CD4-positive, alpha-beta memory T cell (primary cell): Measurements from ENCODE around the gene ASIC2. TPM values are rescaled to one million over a fixed set of nuclear protein-coding genes. Genes with fewer than 3 reads are reported as not detected.

Experiments used
- CTCF ChIA-PET: fragments of 350-600 bp; sonication (Branson Sonifier 250); formaldehyde crosslinking; loops from one replicate; lab custom pipeline; 2021; ENCODE audit warnings: inconsistent platforms; ENCODE audit not compliant: partially characterized antibody; lab: Charles Lee
- POLR2A ChIA-PET: fragments of 350-600 bp; sonication (Branson Sonifier 250); formaldehyde crosslinking; loops from one replicate; lab custom pipeline; 2021; ENCODE audit not compliant: partially characterized antibody; lab: Charles Lee
- DNase-seq, 5 donors: peaks; one replicate each; pipeline versions ENCODE4 v3.0.0 to v3.0.0-alpha.2; 2020 to 2022; ENCODE audit warnings: mixed read lengths in 1 of 5
- H3K27ac ChIP-seq: one replicate; pipeline ENCODE4 v1.7.0; 2013; ENCODE audit warnings: low read depth, low read length
- H3K27me3 ChIP-seq: 2 replicates; pipeline ENCODE4 v1.7.0; 2013; ENCODE audit warnings: mild to moderate bottlenecking, low read length, moderate library complexity; ENCODE audit not compliant: insufficient read depth
- H3K36me3 ChIP-seq: 2 replicates; pipeline ENCODE4 v1.7.0; 2013; ENCODE audit warnings: mild to moderate bottlenecking, low read length, moderate library complexity; ENCODE audit not compliant: insufficient read depth
- H3K4me1 ChIP-seq: 2 replicates; pipeline ENCODE4 v1.7.0; 2013; ENCODE audit warnings: mild to moderate bottlenecking, low read length, moderate library complexity; ENCODE audit not compliant: insufficient read depth
- H3K4me3 ChIP-seq, 2 donors: one replicate each; pipeline ENCODE4 v1.7.0; 2013; ENCODE audit warnings: low read length in 2 of 2, mild to moderate bottlenecking in 1 of 2
- H3K9me3 ChIP-seq, 2 donors: one replicate each; pipeline ENCODE4 v1.7.0; 2013; ENCODE audit warnings: low read length in 2 of 2, control low read depth in 1 of 2; ENCODE audit not compliant: control insufficient read depth in 1 of 2
- H3K27ac Mint-ChIP-seq, 7 donors: one replicate each; pipeline ENCODE4 v1.8.0; 2020 to 2021; ENCODE audit warnings: mixed read lengths in 7 of 7, mild to moderate bottlenecking in 6 of 7, inconsistent platforms in 3 of 7, moderate library complexity in 3 of 7
- H3K27me3 Mint-ChIP-seq, 2 donors: one replicate each; pipeline ENCODE4 v1.8.0; 2020 to 2021; ENCODE audit warnings: mixed read lengths in 2 of 2
- H3K36me3 Mint-ChIP-seq, 2 donors: one replicate each; pipeline ENCODE4 v1.8.0; 2020 to 2021; ENCODE audit warnings: mixed read lengths in 2 of 2, inconsistent platforms in 1 of 2, mild to moderate bottlenecking in 1 of 2
- H3K4me1 Mint-ChIP-seq, 4 donors: one replicate each; pipeline ENCODE4 v1.8.0; 2020 to 2021; ENCODE audit warnings: mixed read lengths in 4 of 4, mild to moderate bottlenecking in 1 of 4
- H3K4me3 Mint-ChIP-seq, 8 donors: one replicate each; pipeline ENCODE4 v1.8.0; 2020 to 2021; ENCODE audit warnings: mixed read lengths in 8 of 8, mild to moderate bottlenecking in 7 of 8, moderate library complexity in 6 of 8, inconsistent platforms in 3 of 8
- H3K9me3 Mint-ChIP-seq, 8 donors: one replicate each; pipeline ENCODE4 v1.8.0; 2020 to 2021; ENCODE audit warnings: mixed read lengths in 8 of 8, mild to moderate bottlenecking in 5 of 8, inconsistent platforms in 3 of 8, moderate library complexity in 1 of 8
- intact Hi-C: fragments of 100-400 bp; cut with micrococcal nuclease; formaldehyde crosslinking; loops from one replicate; pipeline ENCODE4 v1.15.1; 2023
- polyA plus RNA-seq, 2 donors: library from polyadenylated mRNA; unstranded; fragments of 300-500 nt; fragmentation: Illumina TruSeq; gene quantifications; one replicate each; pipeline ENCODE4 v1.2.3, GENCODE V29; 2021
- total RNA-seq, 2 experiments: library from RNA; stranded (reverse); gene quantifications; one replicate each; pipeline ENCODE4 v1.2.3, GENCODE V29; 2021

The ASIC2 gene
- total and polyA plus RNA-seq, 4 experiments from 2014 or later, result not detected

DNA sequence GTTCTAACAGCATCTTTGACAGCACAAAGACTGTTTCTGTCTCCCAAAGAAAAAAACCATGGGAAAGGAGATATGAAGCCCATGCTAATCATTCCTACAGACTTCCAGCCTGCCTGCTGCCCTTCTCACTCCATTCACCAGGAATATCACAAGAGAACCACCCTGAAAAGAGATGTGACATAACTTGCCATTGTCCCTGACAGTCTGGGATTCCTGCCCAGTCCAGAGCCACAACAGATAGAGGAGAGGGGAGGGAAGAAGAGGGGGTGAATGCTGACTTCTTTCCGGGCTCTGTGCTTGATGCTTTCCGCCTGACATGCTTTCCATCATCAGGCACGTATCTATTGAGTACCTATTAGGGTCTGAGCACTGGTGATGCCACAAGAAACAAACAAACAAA is 31.6 kb upstream of the ASIC2 start:
- no peaks in the 10 kb centered on the region for H3K36me3 Mint-ChIP-seq
- Histone ChIP-seq H3K4me3 (no peak overlapping the region), H3K27ac (no peak overlapping the region), H3K36me3 (no peaks in the 10 kb centered on the region), H3K4me1 (no peaks in the 10 kb centered on the region), H3K9me3 (no peaks in the 10 kb centered on the region), H3K27me3 (no peaks in the 10 kb centered on the region)
- no peak for DNase-seq
- H3K9me3 Mint-ChIP-seq, result peaks cover 0 to 8% (median under 1%) of the 10 kb centered on the region in 8 donors
- ChIA-PET POLR2A (no interaction called here), CTCF (no interaction called here)
- no peak overlapping the region for H3K27ac Mint-ChIP-seq
- no peaks in the 10 kb centered on the region for H3K4me1 Mint-ChIP-seq
- H3K27me3 Mint-ChIP-seq, result peaks cover 3 to 9% of the 10 kb centered on the region in 2 donors
- intact Hi-C loops, result no loop called here
- no peak overlapping the region for H3K4me3 Mint-ChIP-seq

DNA sequence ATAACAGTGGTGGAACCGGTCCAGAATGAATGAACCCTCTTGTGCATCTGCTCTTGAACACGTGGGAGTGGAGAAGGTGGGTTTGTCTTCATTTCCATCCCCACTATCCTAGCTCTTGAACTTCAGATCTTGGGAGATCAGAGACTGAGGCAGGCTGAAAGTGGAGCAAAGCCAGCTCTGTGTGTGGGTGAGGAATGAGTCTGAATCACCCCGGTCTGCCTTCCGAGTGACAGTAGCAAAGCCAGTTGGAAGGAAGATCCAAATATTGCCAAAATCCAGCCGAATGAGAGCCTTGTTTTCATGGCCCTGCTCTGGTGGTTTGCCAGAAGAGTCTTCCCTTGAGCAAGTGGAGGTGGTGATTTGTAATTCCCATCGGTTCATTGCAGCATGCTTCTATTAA is 29.0 kb upstream of the ASIC2 start:
- no peaks in the 10 kb centered on the region for H3K27me3 ChIP-seq
- DNase-seq, result no peak
- no peaks in the 10 kb centered on the region for H3K4me1 ChIP-seq
- POLR2A ChIA-PET, result no interaction called here
- Mint-ChIP-seq H3K9me3 (peaks cover 0 to 5% (median 0%) of the 10 kb centered on the region in 8 donors), H3K27me3 (peaks cover 6 to 10% of the 10 kb centered on the region in 2 donors), H3K36me3 (no peaks in the 10 kb centered on the region), H3K4me1 (no peaks in the 10 kb centered on the region), H3K27ac (no peak overlapping the region), H3K4me3 (no peak overlapping the region)
- no peak overlapping the region for H3K4me3 ChIP-seq
- CTCF ChIA-PET, result no interaction called here
- H3K36me3 ChIP-seq, result no peaks in the 10 kb centered on the region
- no peaks in the 10 kb centered on the region for H3K9me3 ChIP-seq
- H3K27ac ChIP-seq, result no peak overlapping the region
- intact Hi-C loops, result no loop called here

DNA sequence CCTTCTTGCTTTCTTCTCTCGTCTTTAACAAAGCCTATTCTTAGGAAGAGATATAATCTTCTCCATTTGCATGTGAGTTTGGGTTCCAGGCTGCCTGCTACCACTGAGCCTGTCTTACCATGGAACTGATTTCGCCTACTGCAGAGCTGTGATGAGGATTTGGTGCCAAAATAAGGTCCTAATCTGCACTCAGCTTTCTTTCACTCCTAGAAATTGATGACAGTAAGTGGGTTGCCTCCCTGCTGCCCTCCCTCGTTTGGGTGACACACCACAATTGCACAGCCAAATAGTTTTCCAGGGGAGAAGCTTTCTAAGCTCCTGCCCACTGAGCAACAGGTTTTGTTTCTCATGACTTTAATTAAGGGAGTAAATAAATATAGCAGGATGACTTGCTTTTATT is 25.1 kb upstream of the ASIC2 start:
- Histone ChIP-seq H3K27ac (no peak overlapping the region), H3K27me3 (no peaks in the 10 kb centered on the region), H3K4me1 (no peaks in the 10 kb centered on the region), H3K36me3 (no peaks in the 10 kb centered on the region), H3K4me3 (no peak overlapping the region), H3K9me3 (no peaks in the 10 kb centered on the region)
- peaks cover 0 to 1% (median 0%) of the 10 kb centered on the region in 8 donors for H3K9me3 Mint-ChIP-seq
- no peaks in the 10 kb centered on the region for H3K4me1 Mint-ChIP-seq
- DNase-seq, result no peak
- CTCF ChIA-PET, result no interaction called here
- POLR2A ChIA-PET, result no interaction called here
- intact Hi-C loops, result no loop called here
- H3K27me3 Mint-ChIP-seq, result peaks cover 4 to 5% of the 10 kb centered on the region in 2 donors
- no peak overlapping the region for H3K27ac Mint-ChIP-seq
- H3K36me3 Mint-ChIP-seq, result no peaks in the 10 kb centered on the region
- H3K4me3 Mint-ChIP-seq, result no peak overlapping the region

DNA sequence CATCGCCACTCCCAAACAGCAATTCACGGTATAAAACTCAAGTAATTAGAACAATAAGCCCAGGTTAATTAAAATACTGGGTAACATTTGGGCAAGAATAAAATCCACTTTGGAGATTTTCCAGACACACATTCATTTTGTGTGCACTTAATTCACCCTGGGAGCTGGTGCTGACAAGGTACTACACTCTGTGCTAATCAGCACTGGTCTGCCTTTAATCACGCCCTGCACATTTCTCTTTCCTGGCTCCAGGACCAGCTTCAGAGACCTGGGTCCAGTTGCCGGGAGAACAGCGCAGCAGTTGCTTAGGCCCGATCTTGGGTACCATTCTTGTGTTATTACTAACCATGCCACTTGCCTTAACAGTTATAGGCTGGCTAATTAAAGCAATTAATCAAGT is 23.7 kb upstream of the ASIC2 start:
- H3K27ac ChIP-seq, result no peak overlapping the region
- no peak for DNase-seq
- H3K9me3 ChIP-seq, result no peaks in the 10 kb centered on the region
- H3K4me3 ChIP-seq, result no peak overlapping the region
- Mint-ChIP-seq H3K27ac (no peak overlapping the region), H3K4me3 (no peak overlapping the region), H3K4me1 (no peaks in the 10 kb centered on the region), H3K9me3 (peaks cover 0 to 1% (median 0%) of the 10 kb centered on the region in 8 donors), H3K27me3 (peaks cover 4 to 6% of the 10 kb centered on the region in 2 donors), H3K36me3 (no peaks in the 10 kb centered on the region)
- intact Hi-C loops, result no loop called here
- ChIA-PET CTCF (no interaction called here), POLR2A (no interaction called here)
- H3K4me1 ChIP-seq, result no peaks in the 10 kb centered on the region
- H3K27me3 ChIP-seq, result no peaks in the 10 kb centered on the region
- H3K36me3 ChIP-seq, result no peaks in the 10 kb centered on the region

- Mint-ChIP-seq H3K27me3 (peaks cover 5 to 13% of the 10 kb centered on the region in 2 donors), H3K36me3 (no peaks in the 10 kb centered on the region), H3K27ac (no peak overlapping the region), H3K4me1 (no peaks in the 10 kb centered on the region), H3K4me3 (no peak overlapping the region), H3K9me3 (peaks cover 0 to 3% (median 0%) of the 10 kb centered on the region in 8 donors)
- H3K9me3 ChIP-seq, result no peaks in the 10 kb centered on the region
- H3K36me3 ChIP-seq, result no peaks in the 10 kb centered on the region
- no peaks in the 10 kb centered on the region for H3K4me1 ChIP-seq
- H3K27me3 ChIP-seq, result peaks cover 6% of the 10 kb centered on the region
- ChIA-PET CTCF (no interaction called here), POLR2A (no interaction called here)
- H3K27ac ChIP-seq, result no peak overlapping the region
- no peak for DNase-seq
- intact Hi-C loops, result no loop called here
- H3K4me3 ChIP-seq, result no peak overlapping the region
Observed at GRCh38 chr17:33310296-33310695, 17.2 kb upstream of the ASIC2 start.

DNA sequence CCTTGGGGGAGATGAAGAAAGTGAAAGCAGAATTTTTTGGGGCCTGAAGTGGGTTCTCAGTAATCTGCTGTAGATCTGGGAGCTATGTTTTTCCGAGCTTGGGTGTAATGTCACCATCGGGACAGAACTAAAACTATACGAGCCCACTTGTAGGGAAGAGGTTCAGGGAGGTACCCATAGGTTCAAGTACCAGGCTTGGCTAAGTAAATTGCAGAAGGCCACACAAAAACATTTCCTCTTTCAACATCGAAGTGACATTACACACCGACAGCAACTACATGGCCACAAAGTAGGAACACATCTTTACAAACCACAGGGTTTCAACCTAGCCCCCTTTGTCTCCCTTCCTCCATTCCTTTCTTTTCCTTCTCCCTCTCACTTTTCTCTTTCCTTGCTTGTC is 10.2 kb upstream of the ASIC2 start:
- no peaks in the 10 kb centered on the region for H3K4me1 ChIP-seq
- Mint-ChIP-seq H3K27ac (no peak overlapping the region), H3K4me3 (peak overlapping the region in 1 of 8 donors; percentile 2), H3K4me1 (peaks cover 6 to 23% (median 15%) of the 10 kb centered on the region in 4 donors), H3K27me3 (peaks cover 10 to 18% of the 10 kb centered on the region in 2 donors), H3K36me3 (no peaks in the 10 kb centered on the region), H3K9me3 (peaks cover 0 to 8% (median 3%) of the 10 kb centered on the region in 8 donors)
- POLR2A ChIA-PET, result no interaction called here
- H3K27me3 ChIP-seq, result no peaks in the 10 kb centered on the region
- H3K9me3 ChIP-seq, result no peaks in the 10 kb centered on the region
- H3K27ac ChIP-seq, result no peak overlapping the region
- H3K4me3 ChIP-seq, result no peak overlapping the region
- CTCF ChIA-PET, result no interaction called here
- DNase-seq, result no peak
- intact Hi-C loops, result no loop called here
- no peaks in the 10 kb centered on the region for H3K36me3 ChIP-seq

DNA sequence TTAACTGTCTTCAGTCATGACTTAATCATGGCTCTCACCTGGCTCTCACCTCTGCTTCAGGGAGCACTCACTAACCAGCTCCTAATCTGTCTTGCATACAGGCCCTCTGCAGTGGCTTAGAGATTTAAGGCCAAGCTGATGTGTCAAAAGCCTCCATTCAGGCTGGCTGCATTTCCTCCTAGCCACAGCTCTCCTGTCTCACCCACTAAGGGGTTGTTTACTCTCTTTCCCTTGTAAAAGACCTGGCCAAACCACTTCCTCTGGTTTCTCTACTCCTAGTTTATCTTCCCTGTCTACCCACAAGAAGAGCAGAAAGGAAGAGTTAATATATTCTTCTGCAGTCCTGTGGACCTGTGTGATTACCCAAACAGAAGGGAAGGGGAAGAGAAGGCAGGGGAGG is 9.3 kb upstream of the ASIC2 start:
- H3K27me3 Mint-ChIP-seq, result peaks cover 8 to 16% of the 10 kb centered on the region in 2 donors
- Histone ChIP-seq H3K4me3 (no peak overlapping the region), H3K9me3 (no peaks in the 10 kb centered on the region), H3K4me1 (no peaks in the 10 kb centered on the region), H3K27me3 (no peaks in the 10 kb centered on the region), H3K27ac (no peak overlapping the region), H3K36me3 (no peaks in the 10 kb centered on the region)
- H3K4me1 Mint-ChIP-seq, result peaks cover 6 to 23% (median 15%) of the 10 kb centered on the region in 4 donors
- ChIA-PET POLR2A (no interaction called here), CTCF (no interaction called here)
- no peaks in the 10 kb centered on the region for H3K36me3 Mint-ChIP-seq
- DNase-seq, result no peak
- no peak overlapping the region for H3K27ac Mint-ChIP-seq
- intact Hi-C loops, result no loop called here
- peaks cover 0 to 8% (median 3%) of the 10 kb centered on the region in 8 donors for H3K9me3 Mint-ChIP-seq
- H3K4me3 Mint-ChIP-seq, result no peak overlapping the region

DNA sequence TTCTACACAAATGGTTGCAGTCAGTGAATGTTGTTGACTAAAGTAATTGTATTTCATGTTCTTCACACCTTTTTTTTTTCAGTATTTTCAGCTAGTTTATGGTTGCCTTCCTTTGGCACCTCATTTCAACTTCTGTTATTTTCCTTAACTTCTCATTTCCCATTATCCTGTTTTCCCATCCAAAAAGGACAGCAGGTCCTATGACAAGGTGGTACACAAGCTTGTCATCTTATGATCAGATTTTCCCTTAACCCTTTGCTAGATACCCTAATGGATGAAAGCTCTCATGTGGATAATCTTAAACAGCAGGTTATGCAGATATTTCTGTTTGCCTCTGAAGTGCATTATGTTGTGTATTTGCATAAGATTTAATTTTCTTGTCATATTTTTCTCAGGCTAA is 7.1 kb upstream of the ASIC2 start:
- intact Hi-C loops, result no loop called here
- H3K36me3 Mint-ChIP-seq, result no peaks in the 10 kb centered on the region
- ChIA-PET POLR2A (no interaction called here), CTCF (no interaction called here)
- peaks cover 6 to 23% (median 15%) of the 10 kb centered on the region in 4 donors for H3K4me1 Mint-ChIP-seq
- no peak overlapping the region for H3K4me3 ChIP-seq
- no peaks in the 10 kb centered on the region for H3K9me3 ChIP-seq
- peaks cover 7 to 19% of the 10 kb centered on the region in 2 donors for H3K27me3 Mint-ChIP-seq
- H3K27ac Mint-ChIP-seq, result no peak overlapping the region
- H3K9me3 Mint-ChIP-seq, result peaks cover 0 to 8% (median 2%) of the 10 kb centered on the region in 8 donors
- no peaks in the 10 kb centered on the region for H3K27me3 ChIP-seq
- H3K36me3 ChIP-seq, result no peaks in the 10 kb centered on the region
- no peaks in the 10 kb centered on the region for H3K4me1 ChIP-seq
- DNase-seq, result no peak
- H3K4me3 Mint-ChIP-seq, result no peak overlapping the region
- H3K27ac ChIP-seq, result no peak overlapping the region
